Rectal smooth muscle tissue (tissue), 1 donor: ENCODE data around the gene MMD.
"Not testable (repeated sequence)": the region's sequence is repeated elsewhere in the genome, so short reads cannot be mapped to it uniquely, and the experiment has no call there.

ENCODE experiments used
- H3K27ac ChIP-seq: one replicate; pipeline ENCODE4 v1.7.0; 2013; ENCODE audit warnings: low read depth, low read length, inconsistent platforms
- H3K27me3 ChIP-seq: one replicate; pipeline ENCODE4 v1.7.0; 2013; ENCODE audit warnings: low read length; ENCODE audit not compliant: control insufficient read depth, insufficient read depth
- H3K36me3 ChIP-seq: one replicate; pipeline ENCODE4 v1.7.0; 2013; ENCODE audit warnings: low read length; ENCODE audit not compliant: control insufficient read depth, insufficient read depth
- H3K4me1 ChIP-seq: one replicate; pipeline ENCODE4 v1.7.0; 2013; ENCODE audit warnings: low read length; ENCODE audit not compliant: control insufficient read depth, insufficient read depth
- H3K4me3 ChIP-seq: one replicate; pipeline ENCODE4 v1.7.0; 2013; ENCODE audit warnings: low read length
- H3K9ac ChIP-seq: one replicate; pipeline ENCODE4 v1.7.0; 2013; ENCODE audit warnings: low read length

Gene MMD

DNA sequence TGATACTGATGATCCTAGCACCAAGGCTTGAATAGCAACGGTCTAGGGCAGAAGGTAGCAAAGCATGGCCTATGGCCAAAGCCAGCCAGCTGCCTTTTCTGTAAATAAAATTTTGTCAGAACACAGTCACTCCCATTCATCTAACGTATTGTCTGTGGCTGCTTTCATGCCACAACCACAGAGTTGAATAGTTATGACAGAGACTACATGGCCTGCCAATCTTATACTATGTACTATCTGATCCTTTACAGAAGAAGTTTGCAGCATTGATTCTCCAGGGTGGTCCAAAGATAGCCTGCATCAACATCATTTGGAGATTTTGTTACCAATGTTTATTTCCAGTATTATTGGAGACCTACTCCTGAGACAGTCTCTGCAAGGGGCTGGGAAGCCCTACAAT lies 19.9 kb upstream of the MMD start:
- Histone ChIP-seq H3K27me3 (no peaks in the 10 kb centered on the region), H3K27ac (peak overlapping the region; percentile 87), H3K4me1 (peaks cover 32% of the 10 kb centered on the region), H3K4me3 (no peak overlapping the region), H3K36me3 (no peaks in the 10 kb centered on the region), H3K9ac (no peak overlapping the region)

- H3K27me3 ChIP-seq = no peaks in the 10 kb centered on the region
- no peak overlapping the region for H3K4me3 ChIP-seq
- H3K27ac ChIP-seq = peak overlapping the region; percentile 87
- peaks cover 32% of the 10 kb centered on the region for H3K4me1 ChIP-seq
- no peak overlapping the region for H3K9ac ChIP-seq
- no peaks in the 10 kb centered on the region for H3K36me3 ChIP-seq
These were observed 18.8 kb upstream of the MMD start for GRCh38 chr17:55440391-55440790.

DNA sequence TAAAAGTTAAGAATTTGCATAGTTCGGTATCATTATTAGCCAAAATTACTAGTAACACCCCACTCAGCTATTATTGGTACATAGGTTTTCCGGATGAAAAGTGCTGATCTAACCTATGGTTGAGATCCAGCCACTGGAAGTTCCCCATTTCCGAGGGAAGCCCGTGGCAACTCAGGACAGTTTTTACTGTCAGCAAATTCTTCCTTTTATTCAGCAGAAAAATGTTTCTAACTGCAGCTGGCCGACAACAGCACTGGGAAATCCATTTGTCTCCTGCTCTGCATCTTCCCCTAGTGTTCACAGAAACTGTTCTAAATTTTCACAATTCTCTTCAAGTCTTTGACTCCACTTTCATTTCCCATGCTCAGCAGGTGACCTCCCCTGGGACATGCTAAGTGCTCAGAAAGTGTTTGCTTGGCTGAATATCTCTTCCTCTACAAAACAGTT lies 15.5 kb upstream of the MMD start:
- no peak overlapping the region for H3K27ac ChIP-seq

DNA sequence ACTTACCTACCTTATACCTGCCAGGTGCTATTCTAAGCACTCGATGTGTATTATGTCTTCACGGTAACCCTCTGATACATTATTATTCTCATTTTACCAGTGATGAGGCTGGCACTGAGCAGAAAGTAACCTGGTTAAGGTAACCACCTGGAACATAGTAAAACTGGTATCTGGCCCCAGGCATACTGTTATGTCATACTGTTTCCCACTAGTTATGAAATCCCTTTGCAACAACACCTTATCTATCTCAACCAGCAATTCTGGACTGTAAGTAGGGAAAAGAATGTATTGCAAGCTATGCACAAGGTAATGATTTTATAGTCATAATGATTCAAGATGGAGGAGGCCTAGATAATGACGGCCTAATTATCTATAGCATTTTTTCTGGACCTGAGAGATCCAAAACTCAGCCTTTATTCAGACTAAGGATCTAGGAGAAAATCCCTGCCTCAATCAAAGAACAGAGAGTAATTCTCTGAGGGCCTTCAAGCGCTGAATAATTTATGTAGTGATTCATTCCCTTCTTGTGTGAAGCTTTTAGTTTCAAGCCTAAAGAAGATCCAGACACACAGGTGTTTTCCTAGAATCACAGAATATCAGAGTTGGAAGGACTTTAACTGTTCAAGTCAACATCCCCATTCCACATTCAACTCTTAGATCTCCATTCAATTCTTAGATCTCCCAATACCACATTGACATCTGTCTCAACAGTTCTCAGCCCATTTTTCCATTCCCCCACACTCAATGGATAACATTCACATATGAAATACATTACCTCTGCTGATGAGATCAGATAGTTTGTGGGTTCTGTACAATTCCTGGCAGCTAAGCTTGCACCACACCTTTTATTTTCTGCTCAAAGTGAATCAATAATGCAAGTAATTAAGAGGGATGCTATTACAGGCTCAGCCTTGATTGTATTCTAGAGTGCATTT lies 14.9 kb upstream of the MMD start:
- peaks cover 16% of the 10 kb centered on the region for H3K4me1 ChIP-seq
- no peaks in the 10 kb centered on the region for H3K36me3 ChIP-seq
- H3K4me3 ChIP-seq = no peak overlapping the region
- no peak overlapping the region for H3K27ac ChIP-seq
- H3K27me3 ChIP-seq = no peaks in the 10 kb centered on the region
- H3K9ac ChIP-seq = no peak overlapping the region

More for the DNA sequence above, 15.5 kb upstream of the MMD start:
- Histone ChIP-seq H3K27me3 (no peaks in the 10 kb centered on the region), H3K4me3 (no peak overlapping the region), H3K9ac (no peak overlapping the region), H3K4me1 (peaks cover 22% of the 10 kb centered on the region), H3K36me3 (no peaks in the 10 kb centered on the region)

DNA sequence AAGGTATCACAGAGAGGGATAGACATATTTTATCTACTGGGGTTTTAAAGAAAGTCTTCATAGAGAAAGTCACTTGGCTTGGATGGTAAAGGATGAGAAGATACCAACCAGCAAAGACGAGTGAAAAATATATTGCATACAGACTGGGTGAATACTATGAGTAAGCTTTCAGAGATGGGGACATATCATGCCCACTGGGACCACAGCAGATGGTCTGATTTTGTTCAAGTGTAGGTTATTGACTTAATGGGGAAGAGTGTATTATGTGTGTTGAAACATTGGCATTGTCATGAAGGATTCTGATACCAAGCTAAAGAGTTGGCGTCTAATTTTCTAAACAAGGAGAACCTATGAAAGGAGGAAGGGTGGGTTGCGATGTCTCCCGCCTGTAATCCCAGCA lies 13.8 kb upstream of the MMD start:
- Histone ChIP-seq H3K36me3 (no peaks in the 10 kb centered on the region), H3K27me3 (no peaks in the 10 kb centered on the region), H3K27ac (no peak overlapping the region), H3K9ac (no peak overlapping the region), H3K4me1 (peaks cover 12% of the 10 kb centered on the region), H3K4me3 (no peak overlapping the region)

- no peaks in the 10 kb centered on the region for H3K36me3 ChIP-seq
- H3K27me3 ChIP-seq = no peaks in the 10 kb centered on the region
- no peak overlapping the region for H3K4me3 ChIP-seq
- H3K9ac ChIP-seq = no peak overlapping the region
- peaks cover 9% of the 10 kb centered on the region for H3K4me1 ChIP-seq
- H3K27ac ChIP-seq = no peak overlapping the region
These were observed 13.1 kb upstream of the MMD start for GRCh38 chr17:55434721-55435120.

GRCh38 chr17:55433629-55434422 lies 12.2 kb upstream of the MMD start:
- no peaks in the 10 kb centered on the region for H3K27me3 ChIP-seq
- peak overlapping the region; percentile 44 for H3K27ac ChIP-seq
- H3K36me3 ChIP-seq = no peaks in the 10 kb centered on the region
- peaks cover 9% of the 10 kb centered on the region for H3K4me1 ChIP-seq
- H3K9ac ChIP-seq = no peak overlapping the region
- no peak overlapping the region for H3K4me3 ChIP-seq

GRCh38 chr17:55433029-55433628 lies 11.5 kb upstream of the MMD start:
- Histone ChIP-seq H3K4me1 (peaks cover 9% of the 10 kb centered on the region), H3K4me3 (no peak overlapping the region), H3K27ac (peak overlapping the region; percentile 44), H3K9ac (no peak overlapping the region), H3K36me3 (no peaks in the 10 kb centered on the region), H3K27me3 (no peaks in the 10 kb centered on the region)

DNA sequence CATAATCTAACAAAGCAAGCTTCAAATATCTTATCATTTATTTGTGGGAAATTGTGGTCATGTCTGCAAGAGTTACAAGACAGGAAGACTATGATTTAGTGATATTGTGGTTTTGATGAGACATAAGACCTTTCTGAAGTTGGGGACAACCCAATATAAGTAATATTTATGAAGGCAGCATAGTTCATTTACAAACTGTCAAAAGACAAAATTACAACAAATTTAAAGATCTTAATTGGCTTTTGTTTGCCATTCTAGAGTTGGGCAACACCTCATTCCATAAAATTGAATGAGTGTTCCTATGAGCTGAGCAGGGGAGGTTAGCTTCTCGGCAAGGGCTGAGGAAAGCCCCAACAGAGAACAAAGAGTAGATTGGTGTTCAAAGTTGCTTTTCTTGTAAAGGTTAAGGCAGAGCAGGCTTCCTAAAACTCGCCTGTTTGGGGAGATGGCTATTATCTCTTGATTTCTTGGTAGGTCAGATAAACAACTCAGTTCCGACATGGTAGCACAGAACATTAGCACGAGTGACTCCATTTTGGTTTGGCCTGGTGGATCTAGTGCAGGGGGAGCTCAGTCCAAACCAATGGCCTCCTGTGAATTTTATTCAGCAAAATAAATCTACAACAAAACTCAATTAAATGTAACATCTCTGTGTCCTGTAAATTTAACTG lies 10.9 kb upstream of the MMD start:
- Histone ChIP-seq H3K27ac (no peak overlapping the region), H3K4me3 (no peak overlapping the region), H3K27me3 (no peaks in the 10 kb centered on the region), H3K36me3 (no peaks in the 10 kb centered on the region), H3K4me1 (peaks cover 9% of the 10 kb centered on the region), H3K9ac (no peak overlapping the region)

DNA sequence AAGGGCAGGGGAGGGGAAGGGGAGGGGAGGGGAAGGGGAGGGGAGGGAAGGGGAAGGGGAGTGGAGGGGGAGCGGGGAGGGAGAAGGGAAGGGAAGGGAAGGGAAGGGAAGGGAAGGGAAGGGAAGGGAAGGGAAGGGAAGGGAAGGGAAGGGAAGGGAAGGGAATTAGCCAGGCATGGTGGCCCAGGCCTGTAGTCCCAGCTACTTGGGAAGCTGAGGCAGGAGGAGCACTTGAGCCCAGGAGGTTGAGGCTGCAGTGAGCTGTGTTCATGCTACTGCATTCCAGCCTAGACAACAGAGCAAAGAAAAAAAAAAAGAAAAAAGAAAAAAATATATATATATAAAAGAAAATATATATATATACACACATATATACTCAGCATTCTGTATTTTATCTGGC lies 10.3 kb upstream of the MMD start:
- not testable (repeated sequence) for H3K36me3 ChIP-seq, H3K27ac ChIP-seq, H3K27me3 ChIP-seq, H3K9ac ChIP-seq, H3K4me1 ChIP-seq, H3K4me3 ChIP-seq

- H3K36me3 ChIP-seq = no peaks in the 10 kb centered on the region
- H3K4me1 ChIP-seq = peaks cover 9% of the 10 kb centered on the region
- H3K9ac ChIP-seq = no peak overlapping the region
- H3K4me3 ChIP-seq = no peak overlapping the region
- H3K27me3 ChIP-seq = no peaks in the 10 kb centered on the region
- H3K27ac ChIP-seq = no peak overlapping the region
These were observed 9.1 kb upstream of the MMD start for GRCh38 chr17:55430541-55431288.
